SK-N-SH treated with all-trans-retinoic acid at 6 μM for 48 hours (cell line): ENCODE measurements around the gene CBLL1.

Source experiments
- ARNTL ChIP-seq: fragments of 450-650 bp; formaldehyde crosslinking; IDR thresholded peaks from 2 replicates; pipeline ENCODE4 v1.5.0; 2020; ENCODE audit warnings: low read depth, mild to moderate bottlenecking, moderate library complexity, borderline replicate concordance
- ZFP30 ChIP-seq: fragments of 450-650 bp; formaldehyde crosslinking; IDR thresholded peaks from 2 replicates; pipeline ENCODE4 v1.5.0; 2022; ENCODE audit warnings: mild to moderate bottlenecking, moderate library complexity
- ZNF565 ChIP-seq: fragments of 450-650 bp; formaldehyde crosslinking; conservative IDR thresholded peaks from 2 replicates; pipeline ENCODE4 v1.5.0; 2020; ENCODE audit warnings: low read depth, mild to moderate bottlenecking, moderate library complexity
- ZNF8 ChIP-seq: fragments of 450-650 bp; formaldehyde crosslinking; IDR thresholded peaks from 2 replicates; pipeline ENCODE4 v1.5.0; 2020; ENCODE audit warnings: mild to moderate bottlenecking, moderate library complexity
- TF ChIP-seq, protein P1 (sequence below): fragments of 250-450 bp; sonication (Bioruptor Pico); IDR thresholded peaks from 2 replicates; pipeline ENCODE4 v1.5.0; 2020; ENCODE audit warnings: mild to moderate bottlenecking, moderate library complexity

DNA sequence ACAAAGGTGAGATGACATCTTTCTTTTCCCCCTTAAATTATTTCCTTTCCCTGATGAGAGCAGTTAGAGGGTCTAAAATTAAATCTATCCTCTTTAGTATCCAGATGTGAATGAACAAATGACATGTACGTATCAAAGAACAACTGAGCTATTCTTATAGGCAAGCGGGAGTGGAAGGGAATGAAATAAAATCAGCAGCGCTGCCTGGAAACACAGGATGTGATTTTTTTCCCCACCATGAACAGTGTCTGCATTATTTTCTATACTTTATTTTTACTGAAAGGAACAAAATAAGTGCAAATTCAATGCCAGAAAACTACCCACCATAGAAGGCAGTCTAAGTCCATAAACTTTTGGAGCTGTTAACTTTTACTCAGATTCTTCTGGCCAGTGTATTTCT lies 42.8 kb upstream of the CBLL1 start:
- TF ChIP-seq ARNTL (CRISPR knock-in tag) (no peak), ZNF8 (CRISPR knock-in tag) (no peak), ZFP30 (CRISPR knock-in tag) (no peak), ZNF565 (CRISPR knock-in tag) (no peak)
- TF ChIP-seq, protein P1, sequence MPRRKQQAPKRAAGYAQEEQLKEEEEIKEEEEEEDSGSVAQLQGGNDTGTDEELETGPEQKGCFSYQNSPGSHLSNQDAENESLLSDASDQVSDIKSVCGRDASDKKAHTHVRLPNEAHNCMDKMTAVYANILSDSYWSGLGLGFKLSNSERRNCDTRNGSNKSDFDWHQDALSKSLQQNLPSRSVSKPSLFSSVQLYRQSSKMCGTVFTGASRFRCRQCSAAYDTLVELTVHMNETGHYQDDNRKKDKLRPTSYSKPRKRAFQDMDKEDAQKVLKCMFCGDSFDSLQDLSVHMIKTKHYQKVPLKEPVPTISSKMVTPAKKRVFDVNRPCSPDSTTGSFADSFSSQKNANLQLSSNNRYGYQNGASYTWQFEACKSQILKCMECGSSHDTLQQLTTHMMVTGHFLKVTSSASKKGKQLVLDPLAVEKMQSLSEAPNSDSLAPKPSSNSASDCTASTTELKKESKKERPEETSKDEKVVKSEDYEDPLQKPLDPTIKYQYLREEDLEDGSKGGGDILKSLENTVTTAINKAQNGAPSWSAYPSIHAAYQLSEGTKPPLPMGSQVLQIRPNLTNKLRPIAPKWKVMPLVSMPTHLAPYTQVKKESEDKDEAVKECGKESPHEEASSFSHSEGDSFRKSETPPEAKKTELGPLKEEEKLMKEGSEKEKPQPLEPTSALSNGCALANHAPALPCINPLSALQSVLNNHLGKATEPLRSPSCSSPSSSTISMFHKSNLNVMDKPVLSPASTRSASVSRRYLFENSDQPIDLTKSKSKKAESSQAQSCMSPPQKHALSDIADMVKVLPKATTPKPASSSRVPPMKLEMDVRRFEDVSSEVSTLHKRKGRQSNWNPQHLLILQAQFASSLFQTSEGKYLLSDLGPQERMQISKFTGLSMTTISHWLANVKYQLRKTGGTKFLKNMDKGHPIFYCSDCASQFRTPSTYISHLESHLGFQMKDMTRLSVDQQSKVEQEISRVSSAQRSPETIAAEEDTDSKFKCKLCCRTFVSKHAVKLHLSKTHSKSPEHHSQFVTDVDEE (CRISPR knock-in tag), result no peak
